Stimulated activated CD4-positive, alpha-beta T cell treated with anti-CD3 and anti-CD28 coated beads, Interleukin-1b, Interleukin-23, amount 100 ng/mL, for 24 hours (primary cell): ENCODE measurements around the gene NMT1.

Source experiments
- DNase-seq, 4 experiments: peaks; one replicate each; pipeline ENCODE4 v3.0.0-alpha.2; 2020; ENCODE audit warnings: low read depth in 4 of 4, low spot score in 1 of 4

The NMT1 gene

GRCh38 chr17:45149669-45150664, 88.8 kb downstream of the NMT1 start:
- peak in 1 of 4 experiments; percentile 31 for DNase-seq

GRCh38 chr17:45150911-45151809, 90.0 kb downstream of the NMT1 start:
- no peak for DNase-seq

GRCh38 chr17:45155029-45155428, 93.9 kb downstream of the NMT1 start:
- no peak for DNase-seq

- DNase-seq: no peak
Observed at GRCh38 chr17:45155483-45155882, 94.4 kb downstream of the NMT1 start.

GRCh38 chr17:45156242-45156641, 95.1 kb downstream of the NMT1 start:
- DNase-seq: no peak
